H54 (cell line): ENCODE results near the gene ALDH3B1.

ENCODE experiments used
- DNase-seq: peaks from one replicate; pipeline ENCODE4 v3.0.0; 2011; ENCODE audit warnings: low spot score, mixed read lengths; ENCODE audit not compliant: insufficient read length
- FAIRE-seq: peaks from 3 replicates; lab custom pipeline; 2011; peaks lifted over from hg19 to GRCh38; lab: Jason Lieb, UNC
- POLR2A ChIP-seq: IDR thresholded peaks from 2 replicates; pipeline ENCODE4 v1.6.1; 2011; ENCODE audit warnings: low read depth, mild to moderate bottlenecking, low read length

ALDH3B1 gene

GRCh38 chr11:68007498-68008380 is 2.4 kb upstream of the ALDH3B1 start:
- FAIRE-seq (no peak), DNase-seq (no peak)
- TF ChIP-seq POLR2A, result no peak

- no peak for TF ChIP-seq POLR2A
- FAIRE-seq, result no peak
- no peak for DNase-seq
These were observed 1.5 kb upstream of the ALDH3B1 start for GRCh38 chr11:68008381-68009337.

- no peak for FAIRE-seq
- no peak for TF ChIP-seq POLR2A
- DNase-seq, result no peak
These were observed 587 bp upstream of the ALDH3B1 start for GRCh38 chr11:68009391-68010089.

- FAIRE-seq, result no peak
- no peak for DNase-seq
- TF ChIP-seq POLR2A, result no peak; the same call in 1 of the 2 replicates
These were observed 1.2 kb downstream of the ALDH3B1 start for GRCh38 chr11:68011051-68011943.

GRCh38 chr11:68012044-68012842 is 2.1 kb downstream of the ALDH3B1 start:
- no peak for DNase-seq
- TF ChIP-seq POLR2A, result no peak
- no peak for FAIRE-seq

- DNase-seq, result peak; percentile 88
- TF ChIP-seq POLR2A, result 0 out of 2 replicates have a peak, but pooled peaks have one; percentile 26
- FAIRE-seq, result no peak
These were observed 2.9 kb downstream of the ALDH3B1 start for GRCh38 chr11:68012843-68013610.

GRCh38 chr11:68013611-68014156 is 3.6 kb downstream of the ALDH3B1 start:
- DNase-seq (no peak), FAIRE-seq (no peak)
- TF ChIP-seq POLR2A, result no peak

GRCh38 chr11:68014157-68014946 is 4.2 kb downstream of the ALDH3B1 start:
- DNase-seq (peak; percentile 81), FAIRE-seq (no peak)
- peak; percentile 33; the same call in 1 of the 2 replicates for TF ChIP-seq POLR2A

GRCh38 chr11:68014947-68015447 is 4.9 kb downstream of the ALDH3B1 start:
- DNase-seq (no peak), FAIRE-seq (no peak)
- no peak; the same call in 1 of the 2 replicates for TF ChIP-seq POLR2A

GRCh38 chr11:68015467-68015866 is 5.3 kb downstream of the ALDH3B1 start:
- no peak for TF ChIP-seq POLR2A
- FAIRE-seq (no peak), DNase-seq (no peak)
